Sciatic nerve (tissue), 2 donors: ENCODE results near the gene ZRANB1. TPM values are rescaled to one million over a fixed set of nuclear protein-coding genes. Genes with fewer than 3 reads are reported as not detected.

Experiments used
- ATAC-seq: fragments of 200-7000 bp; cut with Tn5 transposase; one replicate; pipeline ENCODE4 v1.9.1; 2020; ENCODE audit warnings: mild to moderate bottlenecking, moderate library complexity
- DNase-seq: peaks from one replicate; pipeline ENCODE4 v3.0.0-alpha.2; 2020; ENCODE audit warnings: low spot score
- intact Hi-C: fragments of 100-400 bp; cut with DNase I; formaldehyde crosslinking; loops from one replicate; pipeline ENCODE4 v1.14.2; 2022
- total RNA-seq: library from RNA; stranded (reverse); fragmentation: NEBNext Ultra II Directional; extraction: Animal tissue kit (Norgen Biotek cat#: 25700); gene quantifications from one replicate; pipeline ENCODE4 v1.2.1, GENCODE V29; 2021
- donor health status: DM: no; HTN: no; CAD: no.
- donor health status: DM: no; HTN: no; CAD: no.

Gene ZRANB1
- total RNA-seq, 1 donor from 2014 or later = 27.6 TPM

DNA sequence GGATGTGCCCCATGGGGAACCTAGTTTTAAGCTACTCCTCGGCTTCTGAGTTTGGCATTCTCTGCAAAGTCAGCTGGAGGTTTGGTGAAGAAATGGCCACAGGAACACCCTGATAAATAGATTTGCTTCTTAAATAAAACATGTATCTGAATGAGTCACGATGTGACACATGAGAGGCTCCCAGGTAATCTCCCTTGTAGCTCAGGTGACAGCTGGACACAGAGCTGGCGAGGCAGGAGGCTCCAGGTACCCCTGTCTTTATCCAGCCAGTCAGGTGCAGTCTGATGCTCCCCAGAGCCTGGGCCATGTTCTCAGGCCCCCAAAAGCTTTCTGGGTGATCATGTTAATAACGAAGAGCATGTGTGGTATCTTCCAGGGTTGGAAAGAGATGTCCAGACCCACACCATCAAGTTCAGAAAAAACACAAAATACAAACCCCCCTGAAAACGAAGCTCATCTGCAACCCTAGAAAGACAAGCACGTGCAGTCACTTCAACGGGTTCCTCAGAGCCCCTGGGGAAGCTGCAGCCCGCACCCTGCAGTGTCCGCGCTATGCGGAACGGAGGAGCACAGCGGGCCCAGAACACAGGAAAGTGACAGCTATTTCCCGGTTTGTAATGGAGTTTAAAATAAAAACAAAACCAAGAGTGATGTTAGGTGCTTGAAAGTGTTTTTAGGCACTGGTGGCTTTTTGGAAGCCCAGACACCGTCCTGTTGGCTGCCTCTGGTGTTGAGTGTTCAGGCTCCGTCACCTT is 69.4 kb downstream of the ZRANB1 start:
- intact Hi-C loops = no loop called here
- DNase-seq (no peak), ATAC-seq (no peak)

DNA sequence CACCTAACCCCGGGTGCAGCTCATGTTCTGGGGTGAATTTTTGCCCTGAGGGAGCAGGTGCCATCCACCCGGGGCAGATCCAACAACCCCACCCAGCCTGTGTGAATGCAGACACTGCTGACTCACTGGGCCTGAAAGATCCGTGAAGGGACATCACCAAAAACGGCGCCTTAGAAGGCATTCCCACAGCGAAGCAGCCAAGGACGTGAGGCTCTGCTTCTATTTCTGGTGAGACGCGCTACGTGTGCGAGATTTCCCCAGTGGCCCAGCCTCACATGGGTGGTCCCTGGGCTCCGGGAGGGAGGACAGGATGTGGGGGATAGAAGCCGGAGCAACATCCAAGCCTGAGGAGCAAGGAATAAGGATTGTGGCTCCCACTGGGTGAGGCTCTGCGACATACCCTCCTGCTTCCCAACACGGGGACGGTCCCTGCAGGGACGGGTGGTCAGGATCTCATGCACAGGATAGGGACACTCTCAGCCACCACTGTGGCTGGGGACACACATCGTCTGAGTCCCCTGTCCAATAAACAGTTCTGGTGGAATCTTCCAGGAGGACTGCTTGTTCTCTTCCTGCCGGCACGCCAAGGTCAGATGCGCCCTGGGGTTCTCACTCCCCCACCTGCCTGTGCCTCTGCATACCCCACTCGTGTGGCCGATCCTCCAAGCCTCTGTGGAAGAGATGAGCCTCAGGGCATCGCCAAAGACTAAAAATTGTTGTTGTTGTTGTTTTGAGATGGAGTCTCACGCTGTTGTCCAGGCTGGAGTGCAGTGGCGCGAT is 70.2 kb downstream of the ZRANB1 start:
- DNase-seq (no peak), ATAC-seq (no peak)
- intact Hi-C loops = no loop called here

DNA sequence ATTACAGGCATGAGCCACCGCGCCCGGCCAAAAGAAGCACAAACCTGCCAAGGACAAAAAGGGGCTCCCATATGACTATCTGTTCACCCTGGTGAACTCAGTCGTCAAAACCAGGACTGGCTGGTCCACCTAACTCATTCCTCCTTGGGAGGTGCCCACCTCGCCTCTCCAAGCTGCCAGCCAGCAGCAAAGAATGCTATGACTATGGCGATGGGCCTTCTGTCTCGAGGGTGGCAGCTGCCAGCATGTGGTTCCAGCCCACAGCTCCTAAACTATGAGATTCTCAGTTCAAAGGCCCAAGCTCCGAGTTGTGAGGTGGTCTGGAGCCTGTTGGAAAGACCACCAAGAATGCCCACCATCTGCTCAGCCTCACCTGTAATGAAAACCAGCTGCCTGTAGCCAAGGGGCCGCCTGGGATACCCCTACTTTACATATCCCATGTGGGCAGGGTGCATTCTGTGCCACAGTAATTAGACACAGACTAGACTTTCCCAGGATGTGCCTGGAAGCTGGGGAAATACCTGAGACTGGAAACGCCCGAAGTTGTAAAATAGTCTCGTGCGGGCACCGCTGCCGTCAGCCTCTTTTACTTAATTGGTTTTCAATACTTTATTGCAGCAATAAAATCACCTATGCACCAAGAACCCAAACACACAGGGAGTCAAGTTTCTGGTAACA is 71.1 kb downstream of the ZRANB1 start:
- no peak for DNase-seq
- ATAC-seq = no peak
- intact Hi-C loops = no loop called here

DNA sequence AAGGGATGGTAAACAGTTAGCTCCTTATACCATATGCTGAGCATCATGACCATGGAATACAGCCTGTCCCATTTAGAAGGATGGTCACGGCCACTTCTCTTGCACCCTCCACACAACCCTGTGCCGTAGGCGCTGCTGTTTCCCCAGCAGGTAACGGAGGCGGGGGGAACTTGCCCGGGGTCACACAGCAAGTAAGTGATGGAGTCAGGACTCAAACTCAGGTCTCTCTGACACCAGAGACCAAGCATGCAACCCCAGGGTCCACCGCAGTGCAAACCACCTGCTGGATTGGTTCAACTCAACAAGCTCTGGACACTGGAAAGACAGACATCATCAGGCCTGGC is 71.6 kb downstream of the ZRANB1 start:
- ATAC-seq (no peak), DNase-seq (no peak)
- intact Hi-C loops = no loop called here

DNA sequence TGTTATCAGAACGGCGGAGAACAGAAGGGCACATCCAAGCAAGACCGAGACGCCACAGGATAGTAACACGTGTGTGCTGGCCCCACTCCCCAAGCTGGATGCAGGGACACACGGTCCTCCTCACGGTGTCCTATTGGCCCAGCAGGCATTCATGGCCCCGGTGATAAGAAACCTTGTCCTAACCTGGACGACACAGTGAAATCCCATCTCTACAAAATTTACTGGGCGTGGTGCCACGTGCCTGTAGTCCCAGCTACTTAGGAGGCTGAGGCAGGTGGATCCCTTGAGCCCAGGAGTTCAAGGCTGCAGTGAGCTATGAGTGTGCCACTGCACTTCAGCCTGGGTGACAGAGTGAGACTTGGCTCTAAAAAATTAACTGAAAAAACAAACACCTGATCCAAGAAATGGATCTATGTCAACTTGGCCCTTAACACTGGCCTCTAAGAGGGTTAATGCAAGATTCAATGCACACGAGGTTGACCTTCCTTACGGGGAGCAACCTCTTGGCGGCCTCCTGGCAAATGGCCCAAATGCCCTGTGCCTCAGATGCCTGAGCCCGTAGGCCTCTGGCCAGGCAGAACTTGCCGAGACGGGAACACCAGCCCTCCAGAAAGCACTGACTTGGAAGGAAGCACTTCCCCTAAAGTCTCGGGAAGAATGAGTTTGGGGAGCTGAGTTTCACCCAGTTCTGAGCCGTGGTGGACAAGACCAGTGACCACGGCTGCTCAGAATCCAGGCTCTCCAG is 72.3 kb downstream of the ZRANB1 start:
- DNase-seq (no peak), ATAC-seq (no peak)
- intact Hi-C loops = no loop called here

DNA sequence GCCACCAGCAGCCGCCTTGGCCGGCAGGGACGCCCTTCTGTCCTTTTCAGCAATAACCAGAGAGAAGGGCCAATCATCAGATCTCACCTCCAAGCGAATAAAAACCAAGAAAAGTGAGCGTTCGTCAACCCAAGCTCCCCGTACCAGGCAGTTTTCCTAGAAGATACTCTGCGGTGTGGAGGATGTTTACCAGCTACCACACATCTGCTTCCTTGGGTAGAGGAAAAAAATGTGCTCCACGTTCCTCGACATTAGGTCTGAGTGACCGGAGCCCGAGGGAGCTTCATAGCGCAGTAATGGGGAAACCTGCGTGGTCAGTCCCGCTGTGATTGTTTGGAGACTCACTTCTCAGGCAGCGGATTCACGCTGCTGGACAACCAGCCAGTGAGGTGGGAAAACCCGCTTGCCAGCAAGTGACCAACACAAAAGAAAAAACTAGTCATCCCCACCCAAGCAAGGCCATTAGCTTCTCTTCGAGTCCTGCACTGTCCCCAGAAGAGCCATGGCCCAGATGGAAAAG is 73.0 kb downstream of the ZRANB1 start:
- DNase-seq (no peak), ATAC-seq (no peak)
- intact Hi-C loops = no loop called here

DNA sequence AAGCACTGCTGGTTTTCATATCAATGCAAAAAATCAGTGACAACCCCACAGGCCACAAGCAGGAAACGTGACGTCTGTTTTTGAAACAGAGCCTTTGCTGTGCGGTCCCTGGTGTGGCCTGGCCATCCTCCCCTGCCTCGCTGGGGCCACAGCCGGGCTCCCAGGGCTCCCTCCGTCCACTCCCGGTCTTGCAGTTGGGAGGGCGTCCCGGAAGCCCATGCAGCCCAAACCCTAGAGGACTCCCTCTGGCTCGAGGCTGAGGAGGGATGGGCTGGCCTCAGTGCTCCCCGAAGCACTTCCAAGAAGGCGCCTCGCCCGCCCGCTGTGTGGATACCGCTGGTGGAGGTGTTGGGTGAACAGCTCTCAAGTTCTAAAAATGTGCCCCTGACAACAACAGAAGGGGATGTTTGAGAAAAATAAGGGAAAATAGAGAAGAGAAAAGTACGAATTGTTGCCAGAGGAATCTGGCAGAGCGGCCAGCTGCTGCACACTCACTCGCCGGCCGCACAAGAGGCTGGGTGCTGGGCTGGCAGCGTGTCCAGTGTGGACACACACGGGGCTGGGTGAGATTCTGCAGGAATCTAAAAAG is 73.5 kb downstream of the ZRANB1 start:
- no peak for DNase-seq
- intact Hi-C loops = no loop called here

DNA sequence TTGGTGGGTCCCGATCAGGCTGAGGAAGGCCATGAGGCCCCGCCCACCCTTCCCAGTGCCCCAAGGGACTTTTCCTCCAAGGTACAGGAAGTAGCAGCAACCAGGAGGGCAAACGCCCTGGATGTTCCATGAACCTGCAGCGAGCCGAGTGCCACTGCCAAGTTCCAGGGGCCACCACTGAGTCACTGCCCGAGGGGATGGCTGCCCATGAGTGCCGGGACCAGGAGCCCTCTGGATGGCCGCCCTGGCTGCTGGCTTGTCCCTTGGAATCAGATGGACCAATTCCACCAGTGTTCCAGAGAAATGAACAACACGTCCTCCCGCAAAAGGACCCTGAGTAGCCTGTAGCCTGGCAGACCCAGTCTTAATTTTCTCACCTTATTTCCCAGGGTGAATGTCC is 74.2 kb downstream of the ZRANB1 start:
- DNase-seq = no peak
- ATAC-seq = peak; percentile 35
- intact Hi-C loops = no loop called here

More for the DNA sequence above, 73.5 kb downstream of the ZRANB1 start:
- peak; percentile 61 for ATAC-seq

DNA sequence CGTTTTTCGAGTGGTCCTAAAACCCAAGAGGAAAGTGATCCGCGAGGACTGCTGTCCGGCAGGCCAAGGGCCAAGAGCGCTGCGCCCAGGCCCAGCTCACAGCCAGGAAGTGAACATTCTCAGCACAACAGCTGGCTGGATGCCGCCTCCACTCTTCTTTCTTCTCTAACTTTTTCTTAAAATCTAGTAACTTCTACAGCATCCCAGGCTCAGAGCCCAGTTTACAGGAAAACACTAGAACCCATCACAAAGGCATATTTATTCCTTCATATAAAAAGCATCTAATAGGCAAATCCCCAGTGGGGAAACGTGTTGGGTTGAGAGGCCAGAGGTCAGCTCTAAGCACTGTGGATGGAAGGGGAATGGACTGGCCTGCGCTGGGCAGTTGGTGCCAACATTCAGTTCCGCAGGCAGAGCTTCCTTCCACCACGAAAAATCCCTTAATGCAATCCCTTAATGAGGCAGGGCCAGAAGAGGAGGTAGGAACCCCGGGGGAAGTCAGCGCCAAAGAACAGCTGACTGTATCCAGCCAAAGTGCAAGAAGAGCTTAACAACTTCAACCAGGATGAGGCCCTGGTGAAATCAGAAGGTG is 74.8 kb downstream of the ZRANB1 start:
- DNase-seq = peak; percentile 86
- intact Hi-C loops = no loop called here
- ATAC-seq = peak; percentile 80

DNA sequence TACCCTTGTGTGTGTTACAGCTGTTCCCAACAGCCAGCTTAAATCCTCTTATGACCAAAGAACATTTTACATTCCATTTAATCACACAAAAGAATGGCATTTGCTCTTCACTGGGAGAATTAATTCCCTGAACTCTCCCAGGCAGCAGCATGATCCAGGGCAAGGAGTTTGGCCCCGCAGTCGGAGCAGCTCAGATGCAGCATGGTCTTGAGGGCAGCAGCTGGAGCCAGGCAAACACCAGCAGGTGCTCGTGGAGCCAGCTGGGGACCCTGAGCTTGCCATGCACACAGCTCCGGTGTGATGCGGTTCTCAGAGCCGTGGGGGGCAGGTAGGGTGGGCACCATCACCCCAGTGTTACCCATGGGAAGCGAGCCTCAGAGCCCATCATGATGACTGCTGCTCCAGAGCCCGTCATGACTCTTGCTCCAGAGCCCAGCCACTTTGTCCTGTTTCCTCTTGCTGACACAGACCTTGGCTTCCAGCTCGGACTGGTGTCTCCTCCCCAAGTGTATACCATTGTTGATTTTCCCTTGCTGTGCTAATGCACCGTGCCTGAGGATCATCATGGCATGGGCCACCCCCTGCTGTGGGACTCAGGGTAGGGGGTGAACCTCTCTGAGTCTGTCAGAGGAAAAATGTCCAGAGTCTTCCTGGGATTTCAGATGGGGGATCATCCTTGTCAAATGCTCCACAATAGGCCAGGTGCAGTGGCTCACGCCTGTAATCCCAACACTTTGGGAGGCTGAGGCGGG is 75.8 kb downstream of the ZRANB1 start:
- DNase-seq (no peak), ATAC-seq (no peak)
- intact Hi-C loops = no loop called here

DNA sequence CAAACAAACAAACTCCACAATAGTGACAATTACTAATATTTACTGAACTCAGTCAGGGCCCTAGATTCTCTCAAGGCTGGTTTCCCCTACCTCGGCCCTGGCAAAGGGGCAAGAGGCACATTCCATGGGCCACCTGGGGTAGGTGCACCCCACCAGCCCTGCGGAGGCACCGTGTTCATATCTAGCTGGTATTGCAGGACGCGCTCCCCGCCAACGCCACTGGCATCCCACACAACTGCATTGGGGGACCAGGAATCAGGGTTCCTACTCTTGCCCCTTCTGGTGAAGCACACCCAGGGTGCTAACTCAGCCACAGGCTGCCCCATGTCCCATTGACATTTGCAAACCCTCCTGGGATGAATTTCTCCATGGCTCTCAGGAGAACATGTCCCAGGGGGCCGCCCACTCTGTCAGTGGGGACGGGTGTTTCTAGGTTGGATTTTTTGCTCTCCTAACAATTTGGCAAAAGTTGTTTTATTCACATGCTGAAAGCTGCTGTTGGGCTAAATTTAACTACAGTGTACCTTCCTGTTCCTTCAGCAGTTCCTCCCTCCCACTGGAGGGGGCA is 76.7 kb downstream of the ZRANB1 start:
- DNase-seq = no peak
- intact Hi-C loops = no loop called here
- ATAC-seq = no peak

DNA sequence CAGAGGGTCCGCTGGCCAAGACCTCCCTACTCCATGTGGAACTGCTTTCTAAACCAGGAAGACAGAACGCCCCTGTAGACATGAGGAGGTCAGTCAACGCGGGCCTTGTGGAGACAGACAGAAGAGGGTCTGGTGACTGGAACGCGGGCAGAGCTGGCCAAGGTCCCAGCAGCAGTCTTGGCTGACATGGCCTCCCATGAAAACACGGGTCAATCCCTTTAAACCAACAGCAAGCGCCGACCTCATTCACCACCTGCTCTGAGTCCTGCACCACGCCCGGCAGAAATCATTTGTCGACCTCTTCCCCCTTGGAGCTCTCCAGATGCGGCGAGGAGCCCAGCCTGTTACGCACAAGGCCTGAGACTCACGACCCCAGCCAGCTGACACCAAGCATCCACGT is 78.5 kb downstream of the ZRANB1 start:
- DNase-seq = no peak
- intact Hi-C loops = no loop called here
- no peak for ATAC-seq

DNA sequence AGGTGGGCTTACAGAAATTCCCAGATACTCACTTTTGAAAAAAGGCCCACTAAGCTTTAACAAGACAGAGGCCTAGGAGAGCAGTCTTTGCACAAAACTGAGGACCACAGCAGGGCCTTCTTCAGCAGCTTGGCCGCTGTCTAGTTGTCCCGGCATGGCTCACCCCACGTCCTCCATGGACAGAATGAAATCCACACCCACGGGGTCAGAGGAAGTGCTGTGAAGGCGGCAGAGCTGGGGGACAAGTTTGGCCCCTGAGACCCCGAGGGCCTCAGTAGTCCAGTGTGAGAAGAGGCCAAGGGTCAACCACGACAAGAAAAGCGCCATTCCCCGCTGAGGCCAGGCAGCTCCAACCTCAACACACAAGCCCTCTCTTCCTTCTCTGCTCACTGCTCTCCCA is 78.9 kb downstream of the ZRANB1 start:
- intact Hi-C loops = no loop called here
- ATAC-seq (no peak), DNase-seq (no peak)

DNA sequence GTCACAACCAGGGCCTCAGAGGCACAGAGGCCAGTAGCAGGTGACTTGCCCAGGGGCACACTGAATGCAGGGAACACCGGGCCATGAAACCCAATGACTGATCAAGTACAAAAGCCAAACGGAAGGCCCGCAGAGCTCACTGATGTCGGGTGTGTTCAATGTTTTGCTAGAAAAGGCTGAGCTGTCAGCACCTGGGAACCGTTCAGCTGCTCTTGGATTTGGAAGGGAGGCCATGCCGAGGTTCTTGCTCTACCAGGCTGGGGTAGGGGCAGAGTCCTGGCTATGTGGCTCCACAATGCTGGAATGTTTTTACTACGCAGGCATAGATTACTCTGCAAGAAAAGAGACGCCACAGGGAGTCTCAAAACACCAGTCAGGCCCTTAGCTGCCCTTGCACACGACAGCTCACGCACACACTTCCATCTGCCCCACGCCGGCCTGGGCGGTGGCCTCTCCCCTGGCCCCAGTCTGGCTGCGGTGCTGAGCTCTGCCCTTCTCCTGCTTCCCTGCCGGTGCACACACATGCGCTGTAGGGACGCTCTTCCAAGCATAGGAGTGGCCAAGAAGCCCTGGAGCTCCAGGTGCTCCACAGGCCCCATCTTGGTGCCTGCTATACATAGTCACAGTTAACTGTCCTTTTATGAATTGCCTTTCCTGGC is 79.9 kb downstream of the ZRANB1 start:
- ATAC-seq (no peak), DNase-seq (no peak)
- intact Hi-C loops = no loop called here

DNA sequence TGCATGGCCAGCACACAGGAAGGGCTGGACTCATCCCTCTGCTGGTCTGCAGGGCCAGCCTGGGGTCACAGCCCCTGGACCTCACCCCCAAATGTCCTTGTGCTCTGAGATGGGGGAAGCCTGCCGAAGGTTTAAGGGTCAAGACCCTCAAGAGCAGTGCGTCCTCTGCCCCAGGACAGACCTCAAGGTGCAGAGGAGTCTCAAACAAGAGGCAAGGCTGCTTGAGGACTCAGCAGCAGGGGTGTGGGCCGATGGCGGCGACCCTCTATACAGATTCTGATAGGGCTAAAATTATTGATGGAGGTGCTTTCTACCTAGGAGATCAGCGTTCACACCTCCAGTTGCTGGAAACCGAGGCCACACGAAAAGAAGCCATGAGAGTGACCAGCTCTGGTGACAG is 80.7 kb downstream of the ZRANB1 start:
- intact Hi-C loops = no loop called here
- ATAC-seq (no peak), DNase-seq (no peak)

DNA sequence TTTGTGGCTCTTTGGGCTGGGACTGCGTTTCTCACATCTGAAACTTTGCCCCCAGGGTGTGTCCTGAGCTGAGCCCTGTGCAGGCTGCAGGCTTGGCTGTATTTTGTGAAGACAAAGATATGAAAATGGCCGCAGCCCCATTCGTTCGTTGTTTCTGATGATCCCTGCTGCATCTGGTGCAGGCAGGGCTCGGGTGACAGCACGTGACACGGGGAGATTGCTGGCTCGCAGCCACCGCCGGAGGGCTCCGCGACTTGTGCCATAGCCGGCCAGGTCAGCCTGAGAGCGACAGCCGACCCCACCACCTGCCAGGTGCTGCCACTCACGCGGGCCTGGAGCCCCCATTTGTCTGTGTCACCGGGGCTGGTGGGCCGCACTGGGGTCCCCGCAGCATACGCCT is 81.3 kb downstream of the ZRANB1 start:
- no peak for DNase-seq
- ATAC-seq = no peak
- intact Hi-C loops = no loop called here

DNA sequence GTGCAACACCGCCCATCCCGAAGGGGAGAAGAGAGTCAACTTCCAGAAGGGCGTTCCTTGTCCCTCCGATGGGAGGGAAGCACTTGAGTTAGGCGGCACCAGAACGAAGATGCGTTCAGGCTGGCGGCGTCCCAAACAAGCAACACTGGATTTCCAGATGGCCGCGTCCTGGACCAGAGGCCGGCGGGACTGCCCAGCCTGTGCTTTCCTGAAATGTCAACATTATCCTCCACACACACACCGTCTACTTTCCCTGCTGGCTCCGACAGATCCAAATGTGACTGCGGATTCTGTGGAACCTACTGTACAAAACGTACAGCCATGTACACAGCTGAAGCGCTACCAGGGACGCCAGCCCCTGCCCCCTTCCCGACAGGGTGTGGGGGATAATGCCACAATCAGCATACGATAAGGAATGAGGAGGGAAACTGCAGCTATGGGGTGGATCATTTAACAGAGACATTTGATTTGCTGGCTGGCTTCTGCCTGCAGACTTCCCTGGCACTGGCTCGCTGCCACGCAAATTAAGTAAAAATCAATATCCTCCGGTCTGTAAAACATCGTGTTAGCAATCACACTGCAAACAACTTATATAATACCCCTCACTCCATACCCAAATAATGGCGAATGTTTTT is 82.1 kb downstream of the ZRANB1 start:
- intact Hi-C loops = no loop called here
- DNase-seq (no peak), ATAC-seq (peak; percentile 47)
